ENCODE measurements around the gene TNPO2.

- TF ChIP-seq TAF1 (IDR thresholded peaks at IDR 0.05; ENCODE audit: borderline replicate concordance, insufficient read depth, low read length) (no peak), POLR2AphosphoS5 (IDR thresholded peaks at IDR 0.05; ENCODE audit: low read depth, low read length) (no peak), REST (IDR thresholded peaks at IDR 0.05; ENCODE audit: insufficient read depth in 1 of 2, low read depth in 2 of 2, low read length in 2 of 2) (no peak), SIN3A (IDR thresholded peaks at IDR 0.05; ENCODE audit: borderline replicate concordance, insufficient read depth, low read length) (no peak), FOXP2 (optimal IDR thresholded peaks at IDR 0.05; ENCODE audit: borderline replicate concordance, extremely low read depth, extremely low read length, insufficient read depth) (no peak)
These were observed 37.9 kb downstream of the TNPO2 start for GRCh38 chr19:12685831-12686230.
